HG02610 (cell line): Measurements from ENCODE around the gene RIPPLY1.

Experiments
- ATAC-seq: cut with Tn5 transposase; IDR thresholded peaks from one replicate; pipeline ENCODE4 v1.9.1; 2021; ENCODE audit warnings: mild to moderate bottlenecking, moderate library complexity; ENCODE audit not compliant: unreplicated experiment

RIPPLY1 gene

GRCh38 chrX:106903291-106903824 is at the start of gene RIPPLY1:
TSS of gene RIPPLY1 (minus strand) at chrX:106903341. CDS start at chrX:106903287, 54 bp downstream.
- ATAC-seq: no peak

DNA sequence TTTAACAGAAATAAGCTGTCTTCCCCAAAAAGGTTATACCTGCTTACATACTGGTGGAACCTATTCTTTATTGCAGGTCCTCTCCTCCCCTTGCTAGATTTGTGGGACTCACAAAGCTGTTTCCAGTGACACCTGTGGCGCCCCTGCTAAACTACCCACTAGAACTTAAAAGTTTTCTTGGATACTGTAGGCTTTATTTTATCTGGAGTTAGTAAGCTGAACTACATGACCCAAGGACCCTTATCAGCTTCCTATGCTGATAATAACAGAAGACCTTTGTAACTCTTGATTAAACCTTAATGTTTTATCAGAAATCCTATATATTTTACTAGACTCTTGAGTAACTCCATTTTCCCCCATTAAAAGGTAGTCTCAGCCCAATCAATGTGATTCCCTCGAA is 49.4 kb upstream of the RIPPLY1 start:
- no peak for ATAC-seq

DNA sequence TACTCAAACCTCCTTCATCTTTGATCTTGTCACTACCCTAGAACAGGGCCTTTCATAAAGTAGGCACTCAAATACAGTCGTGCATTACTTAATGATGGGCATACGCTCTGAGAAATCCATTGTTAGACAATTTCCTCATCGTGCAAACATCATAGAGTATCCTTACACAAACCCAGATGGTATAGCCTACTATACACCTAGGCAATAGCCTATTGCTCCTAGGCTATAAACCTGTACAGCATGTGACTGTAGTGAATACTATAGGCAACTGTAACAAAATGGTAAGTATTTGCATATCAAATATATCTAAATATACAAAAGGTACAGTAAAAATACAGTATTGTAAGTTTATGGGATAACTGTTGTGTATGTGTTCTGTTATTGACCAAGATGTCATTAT is 48.9 kb upstream of the RIPPLY1 start:
- ATAC-seq: no peak

- no peak for ATAC-seq
These were observed 48.1 kb upstream of the RIPPLY1 start for GRCh38 chrX:106951230-106951629.

- ATAC-seq: no peak
These were observed 47.2 kb upstream of the RIPPLY1 start for GRCh38 chrX:106950381-106950780.

- ATAC-seq: no peak
These were observed 46.2 kb upstream of the RIPPLY1 start for GRCh38 chrX:106949366-106949765.

DNA sequence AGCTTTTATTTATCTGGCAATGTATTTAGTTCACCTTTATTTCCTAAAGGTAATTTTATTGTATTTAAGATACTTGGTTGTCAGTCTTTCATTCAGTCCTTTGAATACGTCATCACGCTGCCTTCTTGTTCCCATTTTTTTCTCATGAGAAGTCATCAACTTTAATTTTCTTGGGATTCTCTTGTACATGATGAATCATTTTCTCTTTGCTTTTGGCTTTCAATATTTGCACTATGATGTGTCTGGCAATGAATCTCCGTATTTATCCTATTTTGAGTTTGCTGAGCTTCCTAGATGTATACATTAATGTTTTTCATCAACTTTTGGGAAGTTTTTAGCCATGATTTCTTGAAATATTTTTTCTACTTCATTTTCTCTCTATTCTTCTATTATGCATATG is 45.5 kb upstream of the RIPPLY1 start:
- no peak for ATAC-seq

- ATAC-seq: no peak
These were observed 43.3 kb upstream of the RIPPLY1 start for GRCh38 chrX:106946464-106946863.

DNA sequence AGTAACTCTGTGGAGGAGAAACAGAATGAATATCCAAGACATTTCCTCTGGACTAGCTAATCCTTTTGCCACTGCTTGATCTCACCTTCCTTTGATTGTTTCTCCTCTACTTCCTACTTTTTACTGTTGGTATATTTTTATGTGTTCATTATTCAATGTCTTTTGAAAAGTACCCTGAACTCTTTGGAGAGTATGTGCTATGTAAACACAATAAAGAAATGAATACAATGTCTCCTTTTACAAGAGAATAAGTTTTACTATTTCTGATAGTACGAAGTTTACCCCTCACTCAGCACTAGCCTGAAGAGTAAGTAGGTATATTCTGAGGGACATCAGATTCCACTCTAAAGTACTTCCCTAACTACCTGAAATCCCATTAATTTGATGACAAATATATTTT is 36.9 kb upstream of the RIPPLY1 start:
- no peak for ATAC-seq

GRCh38 chrX:106939566-106939965 is 36.4 kb upstream of the RIPPLY1 start:
- ATAC-seq: no peak

GRCh38 chrX:106936246-106936645 is 33.1 kb upstream of the RIPPLY1 start:
- ATAC-seq: no peak

DNA sequence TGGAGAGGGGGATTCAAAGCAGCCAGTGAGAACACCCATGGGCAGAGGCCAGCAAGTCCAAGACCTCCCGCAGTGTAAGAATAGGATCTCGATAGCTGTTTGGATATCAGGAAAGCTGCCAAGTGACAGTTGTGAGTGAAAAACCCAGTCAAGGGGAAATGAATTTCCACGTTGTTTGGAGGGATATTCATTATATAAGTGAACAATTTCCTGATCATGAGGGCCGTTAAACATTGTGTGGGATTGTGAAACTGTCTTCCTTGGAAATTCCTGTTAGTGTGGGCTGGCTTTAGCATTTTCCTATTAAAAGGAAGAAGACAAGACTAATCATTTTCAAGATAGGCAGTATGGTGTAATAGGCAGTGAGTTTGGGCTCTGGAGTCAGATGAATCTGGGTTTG is 32.0 kb upstream of the RIPPLY1 start:
- ATAC-seq: no peak

- no peak for ATAC-seq
These were observed 30.4 kb upstream of the RIPPLY1 start for GRCh38 chrX:106933538-106933961.

DNA sequence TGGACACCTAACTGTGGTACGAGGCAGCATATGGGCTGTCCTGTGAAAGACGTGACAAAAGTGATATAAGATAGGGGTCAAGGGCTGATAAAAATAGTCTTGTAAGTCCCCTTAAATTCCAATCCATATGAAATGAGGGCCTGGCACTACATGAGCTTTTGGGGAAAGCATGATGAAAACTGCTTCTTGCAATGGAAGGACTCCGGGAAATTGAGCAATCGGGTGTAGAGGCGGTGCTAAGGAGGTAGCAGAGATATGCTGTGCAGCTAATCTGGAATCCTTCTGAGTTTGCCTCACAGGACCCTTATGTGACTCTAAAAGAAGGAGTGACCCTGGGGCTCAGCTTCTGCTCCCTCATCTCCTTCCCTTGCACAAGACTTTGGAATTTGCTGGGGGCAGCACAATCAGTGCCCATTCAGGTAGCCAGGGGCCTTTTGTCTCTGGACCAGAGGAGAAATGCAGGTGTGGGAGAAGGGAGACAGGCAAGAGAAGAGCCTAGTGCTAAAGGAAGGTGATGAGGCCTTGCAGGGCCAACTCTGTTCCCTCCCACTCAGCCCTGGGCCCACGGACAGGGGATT is 29.9 kb upstream of the RIPPLY1 start:
- no peak for ATAC-seq

- ATAC-seq: no peak
These were observed 29.4 kb upstream of the RIPPLY1 start for GRCh38 chrX:106932492-106932923.

- no peak for ATAC-seq
These were observed 28.8 kb upstream of the RIPPLY1 start for GRCh38 chrX:106931831-106932491.

DNA sequence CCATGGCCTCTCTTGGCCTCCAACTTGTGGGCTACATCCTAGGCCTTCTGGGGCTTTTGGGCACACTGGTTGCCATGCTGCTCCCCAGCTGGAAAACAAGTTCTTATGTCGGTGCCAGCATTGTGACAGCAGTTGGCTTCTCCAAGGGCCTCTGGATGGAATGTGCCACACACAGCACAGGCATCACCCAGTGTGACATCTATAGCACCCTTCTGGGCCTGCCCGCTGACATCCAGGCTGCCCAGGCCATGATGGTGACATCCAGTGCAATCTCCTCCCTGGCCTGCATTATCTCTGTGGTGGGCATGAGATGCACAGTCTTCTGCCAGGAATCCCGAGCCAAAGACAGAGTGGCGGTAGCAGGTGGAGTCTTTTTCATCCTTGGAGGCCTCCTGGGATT is 25.1 kb upstream of the RIPPLY1 start:
- no peak for ATAC-seq

GRCh38 chrX:106927700-106928099 is 24.6 kb upstream of the RIPPLY1 start:
- no peak for ATAC-seq

GRCh38 chrX:106927023-106927422 is 23.9 kb upstream of the RIPPLY1 start:
- no peak for ATAC-seq

- ATAC-seq: no peak
These were observed 18.5 kb upstream of the RIPPLY1 start for GRCh38 chrX:106921637-106922036.

DNA sequence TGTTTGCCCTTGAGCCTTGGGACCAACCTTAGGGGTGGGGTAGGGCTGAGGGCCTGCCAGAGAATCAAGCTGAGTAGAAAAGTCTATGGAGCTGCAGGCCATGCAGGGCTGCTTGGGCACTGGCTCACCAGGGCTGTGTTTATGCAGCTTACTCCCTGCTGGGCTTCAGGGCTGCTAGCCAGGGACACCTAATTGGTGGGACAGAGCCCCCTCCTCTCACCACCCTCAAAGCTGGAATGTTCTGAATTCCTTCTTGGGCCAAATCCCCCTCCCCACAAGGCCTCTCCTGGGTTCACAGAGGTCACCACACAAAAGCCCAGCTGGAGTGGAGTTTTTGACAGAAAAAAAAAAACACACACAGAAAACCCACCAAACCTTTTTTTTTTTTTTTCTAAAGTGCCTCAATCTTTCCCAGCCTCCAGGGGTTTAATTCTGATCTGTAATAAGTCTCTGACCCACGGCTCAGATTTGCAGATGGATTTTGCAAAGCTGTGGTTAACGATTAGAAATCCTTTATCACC is 16.9 kb upstream of the RIPPLY1 start, which contains the start of gene CLDN2:
CLDN2 (plus strand) TSS at position 471 of the 521 bp plus-strand sequence. CDS start 7,827 bp downstream, outside the sequence.
- ATAC-seq: no peak

- no peak for ATAC-seq
These were observed 14.8 kb upstream of the RIPPLY1 start for GRCh38 chrX:106917830-106918500.
